Neural progenitor cell (in vitro differentiated cells): ENCODE data around the gene PLEKHG4. TPM values are rescaled to one million over a fixed set of nuclear protein-coding genes. Genes with fewer than 3 reads are reported as not detected.
A peak's percentile ranks its signal among the peaks of the same experiment; 100 is the strongest.

Experiments used
- DNase-seq: peaks from one replicate; pipeline ENCODE4 v3.0.0-alpha.2; 2016; ENCODE audit warnings: low spot score
- H2AFZ ChIP-seq: fragments of 200-600 bp; sonication (generic); replicated peaks from 2 replicates; pipeline ENCODE4 v1.6.1; 2016; ENCODE audit warnings: antibody characterized with exemption
- H3F3A ChIP-seq: fragments of 200-600 bp; sonication (generic); 2 replicates; pipeline ENCODE4 v1.6.1; 2016; ENCODE audit warnings: antibody characterized with exemption, low read depth
- H3K27ac ChIP-seq: fragments of 200-600 bp; sonication (generic); 2 replicates; pipeline ENCODE4 v1.5.1; 2016; ENCODE audit warnings: mild to moderate bottlenecking
- H3K27me3 ChIP-seq: fragments of 200-600 bp; sonication (generic); 2 replicates; pipeline ENCODE4 v1.6.1; 2016; ENCODE audit warnings: mild to moderate bottlenecking, moderate library complexity
- H3K36me3 ChIP-seq: fragments of 200-600 bp; sonication (generic); 2 replicates; pipeline ENCODE4 v1.5.1; 2016
- H3K4me1 ChIP-seq: fragments of 200-600 bp; sonication (generic); 2 replicates; pipeline ENCODE4 v1.6.1; 2016; ENCODE audit warnings: mixed run types
- H3K4me2 ChIP-seq: fragments of 200-600 bp; sonication (generic); 2 replicates; pipeline ENCODE4 v1.6.1; 2016
- H3K4me3 ChIP-seq: fragments of 200-600 bp; sonication (generic); 2 replicates; pipeline ENCODE4 v1.5.1; 2016
- H3K79me2 ChIP-seq: fragments of 200-600 bp; sonication (generic); 2 replicates; pipeline ENCODE4 v1.6.1; 2016; ENCODE audit warnings: low read depth
- H3K9ac ChIP-seq: fragments of 200-600 bp; sonication (generic); 2 replicates; pipeline ENCODE4 v1.6.1; 2016
- H3K9me3 ChIP-seq: fragments of 200-600 bp; sonication (generic); 2 replicates; pipeline ENCODE4 v1.5.1; 2016; ENCODE audit warnings: low read depth
- H4K20me1 ChIP-seq: fragments of 200-600 bp; sonication (generic); 2 replicates; pipeline ENCODE4 v1.6.1; 2016; ENCODE audit warnings: low read depth
- H3K27ac Mint-ChIP-seq: 3 replicates; pipeline ENCODE4 v1.8.0; 2021; ENCODE audit warnings: mixed read lengths
- H3K27me3 Mint-ChIP-seq: 2 replicates; pipeline ENCODE4 v1.8.0; 2022; ENCODE audit warnings: low read depth, mild to moderate bottlenecking, inconsistent platforms, moderate library complexity, mixed read lengths; ENCODE audit not compliant: insufficient read depth
- H3K36me3 Mint-ChIP-seq: 3 replicates; pipeline ENCODE4 v1.8.0; 2021; ENCODE audit warnings: mixed read lengths
- H3K4me1 Mint-ChIP-seq: 3 replicates; pipeline ENCODE4 v1.8.0; 2021; ENCODE audit warnings: mixed read lengths
- H3K4me3 Mint-ChIP-seq: 3 replicates; pipeline ENCODE4 v1.8.0; 2021; ENCODE audit warnings: mild to moderate bottlenecking, moderate library complexity, mixed read lengths
- H3K9me3 Mint-ChIP-seq: 3 replicates; pipeline ENCODE4 v1.8.0; 2020; ENCODE audit warnings: mixed read lengths
- EZH2 ChIP-seq: fragments of 200-600 bp; sonication (generic); IDR thresholded peaks from 2 replicates; pipeline ENCODE4 v1.6.1; 2017; ENCODE audit warnings: antibody characterized with exemption, mild to moderate bottlenecking, moderate library complexity
- EZH2phosphoT487 ChIP-seq: fragments of 200-600 bp; sonication (generic); IDR thresholded peaks from 2 replicates; pipeline ENCODE4 v1.6.1; 2017; ENCODE audit warnings: antibody characterized with exemption
- total RNA-seq: library from RNA; depleted of rRNA; stranded (reverse); fragments of >200 nt; gene quantifications from 2 replicates; pipeline ENCODE4 v1.2.3, GENCODE V29; 2015; ENCODE audit warnings: low replicate concordance
- TF ChIP-seq, protein P1 (sequence below): fragments of 200-600 bp; sonication (generic); IDR thresholded peaks from 2 replicates; pipeline ENCODE4 v1.5.1; 2017; ENCODE audit warnings: antibody characterized with exemption, mild to moderate bottlenecking

Gene PLEKHG4
- total RNA-seq, 1 donor from 2014 or later = 4.0 TPM

- DNase-seq = no peak
- H3K27ac ChIP-seq = no peak overlapping the region
- H3K27me3 Mint-ChIP-seq = peaks cover 2% of the 10 kb centered on the region
- peaks cover 2% of the 10 kb centered on the region for H3K9me3 Mint-ChIP-seq
- no peaks in the 10 kb centered on the region for H3K9me3 ChIP-seq
- H3K79me2 ChIP-seq = no peaks in the 10 kb centered on the region
- H3K4me3 ChIP-seq = no peak overlapping the region
- no peaks in the 10 kb centered on the region for H3K36me3 Mint-ChIP-seq
- H3K4me2 ChIP-seq = no peak overlapping the region
- no peak overlapping the region for H3K4me3 Mint-ChIP-seq
- H3K27ac Mint-ChIP-seq = no peak overlapping the region
- no peak overlapping the region for H2AFZ ChIP-seq
- peaks cover 4% of the 10 kb centered on the region for H3K4me1 Mint-ChIP-seq
- H3K27me3 ChIP-seq = peaks cover 6% of the 10 kb centered on the region
- H3K36me3 ChIP-seq = no peaks in the 10 kb centered on the region
- TF ChIP-seq, protein P1, sequence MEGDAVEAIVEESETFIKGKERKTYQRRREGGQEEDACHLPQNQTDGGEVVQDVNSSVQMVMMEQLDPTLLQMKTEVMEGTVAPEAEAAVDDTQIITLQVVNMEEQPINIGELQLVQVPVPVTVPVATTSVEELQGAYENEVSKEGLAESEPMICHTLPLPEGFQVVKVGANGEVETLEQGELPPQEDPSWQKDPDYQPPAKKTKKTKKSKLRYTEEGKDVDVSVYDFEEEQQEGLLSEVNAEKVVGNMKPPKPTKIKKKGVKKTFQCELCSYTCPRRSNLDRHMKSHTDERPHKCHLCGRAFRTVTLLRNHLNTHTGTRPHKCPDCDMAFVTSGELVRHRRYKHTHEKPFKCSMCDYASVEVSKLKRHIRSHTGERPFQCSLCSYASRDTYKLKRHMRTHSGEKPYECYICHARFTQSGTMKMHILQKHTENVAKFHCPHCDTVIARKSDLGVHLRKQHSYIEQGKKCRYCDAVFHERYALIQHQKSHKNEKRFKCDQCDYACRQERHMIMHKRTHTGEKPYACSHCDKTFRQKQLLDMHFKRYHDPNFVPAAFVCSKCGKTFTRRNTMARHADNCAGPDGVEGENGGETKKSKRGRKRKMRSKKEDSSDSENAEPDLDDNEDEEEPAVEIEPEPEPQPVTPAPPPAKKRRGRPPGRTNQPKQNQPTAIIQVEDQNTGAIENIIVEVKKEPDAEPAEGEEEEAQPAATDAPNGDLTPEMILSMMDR = no peak
- TF ChIP-seq EZH2 = no peak
- TF ChIP-seq EZH2phosphoT487 = no peak
- no peaks in the 10 kb centered on the region for H4K20me1 ChIP-seq
- H3K9ac ChIP-seq = no peak overlapping the region
- no peaks in the 10 kb centered on the region for H3F3A ChIP-seq
- H3K4me1 ChIP-seq = no peaks in the 10 kb centered on the region
These were observed 18.9 kb downstream of the PLEKHG4 start for GRCh38 chr16:67298277-67298676.

DNA sequence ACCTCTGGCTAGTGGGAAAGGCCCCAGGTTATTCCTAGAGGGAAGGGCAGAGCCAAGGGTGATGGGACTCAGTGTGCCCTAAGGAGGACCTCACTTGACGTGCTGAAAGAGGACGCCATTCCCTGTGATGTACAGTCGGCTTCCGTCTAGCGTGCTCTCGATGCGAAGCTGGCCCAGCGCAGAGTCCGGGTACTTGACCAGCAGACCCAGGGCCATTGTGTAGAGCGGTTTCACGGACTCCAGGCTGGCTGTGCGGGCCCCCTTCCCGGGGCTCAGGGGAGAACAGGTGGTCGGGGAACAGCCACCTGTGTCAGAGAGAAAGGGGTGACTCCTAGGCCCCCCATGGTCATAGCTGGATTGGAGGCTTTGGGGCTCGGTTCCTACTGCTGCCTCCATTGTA lies 19.9 kb downstream of the PLEKHG4 start:
- H3K4me1 ChIP-seq = no peaks in the 10 kb centered on the region
- no peak overlapping the region for H2AFZ ChIP-seq
- Mint-ChIP-seq H3K27ac (no peak overlapping the region), H3K27me3 (no peaks in the 10 kb centered on the region), H3K36me3 (no peaks in the 10 kb centered on the region), H3K9me3 (peaks cover 2% of the 10 kb centered on the region), H3K4me1 (peaks cover 4% of the 10 kb centered on the region), H3K4me3 (no peak overlapping the region)
- no peaks in the 10 kb centered on the region for H3K9me3 ChIP-seq
- no peak overlapping the region for H3K9ac ChIP-seq
- H3F3A ChIP-seq = no peaks in the 10 kb centered on the region
- no peaks in the 10 kb centered on the region for H3K79me2 ChIP-seq
- no peaks in the 10 kb centered on the region for H4K20me1 ChIP-seq
- no peak overlapping the region for H3K4me2 ChIP-seq
- H3K36me3 ChIP-seq = no peaks in the 10 kb centered on the region
- DNase-seq = no peak
- TF ChIP-seq, protein P1 = no peak
- TF ChIP-seq EZH2 (no peak), EZH2phosphoT487 (no peak)
- H3K4me3 ChIP-seq = no peak overlapping the region
- H3K27me3 ChIP-seq = peaks cover 6% of the 10 kb centered on the region
- no peak overlapping the region for H3K27ac ChIP-seq

- H3K36me3 ChIP-seq = no peaks in the 10 kb centered on the region
These were observed 21.9 kb downstream of the PLEKHG4 start for GRCh38 chr16:67301080-67301782.

More at GRCh38 chr16:67301080-67301782, 21.9 kb downstream of the PLEKHG4 start:
- H3K9me3 Mint-ChIP-seq = peaks cover 2% of the 10 kb centered on the region
- no peaks in the 10 kb centered on the region for H3K4me1 Mint-ChIP-seq
- H3K4me3 Mint-ChIP-seq = no peak overlapping the region
- Histone ChIP-seq H3K27me3 (peaks cover 8% of the 10 kb centered on the region), H3F3A (no peaks in the 10 kb centered on the region), H4K20me1 (no peaks in the 10 kb centered on the region), H3K4me1 (no peaks in the 10 kb centered on the region), H3K27ac (no peak overlapping the region), H2AFZ (no peak overlapping the region), H3K4me3 (no peak overlapping the region), H3K9ac (no peak overlapping the region), H3K9me3 (no peaks in the 10 kb centered on the region), H3K4me2 (no peak overlapping the region), H3K79me2 (no peaks in the 10 kb centered on the region)
- no peaks in the 10 kb centered on the region for H3K36me3 Mint-ChIP-seq
- TF ChIP-seq EZH2phosphoT487 = no peak
- no peak for TF ChIP-seq EZH2
- TF ChIP-seq, protein P1 = no peak
- no peaks in the 10 kb centered on the region for H3K27me3 Mint-ChIP-seq
- peak overlapping the region; percentile 12 for H3K27ac Mint-ChIP-seq
- DNase-seq = no peak
